C4-2B (cell line): Measurements from ENCODE around the gene NHLRC1.

Experiments
- CTCF ChIP-seq: fragments of 450-650 bp; conservative IDR thresholded peaks from 2 replicates; pipeline ENCODE4 v1.5.1; 2017; ENCODE audit warnings: mild to moderate bottlenecking
- ZFX ChIP-seq: fragments of 450-650 bp; IDR thresholded peaks from 2 replicates; pipeline ENCODE4 v1.6.1; 2017

DNA sequence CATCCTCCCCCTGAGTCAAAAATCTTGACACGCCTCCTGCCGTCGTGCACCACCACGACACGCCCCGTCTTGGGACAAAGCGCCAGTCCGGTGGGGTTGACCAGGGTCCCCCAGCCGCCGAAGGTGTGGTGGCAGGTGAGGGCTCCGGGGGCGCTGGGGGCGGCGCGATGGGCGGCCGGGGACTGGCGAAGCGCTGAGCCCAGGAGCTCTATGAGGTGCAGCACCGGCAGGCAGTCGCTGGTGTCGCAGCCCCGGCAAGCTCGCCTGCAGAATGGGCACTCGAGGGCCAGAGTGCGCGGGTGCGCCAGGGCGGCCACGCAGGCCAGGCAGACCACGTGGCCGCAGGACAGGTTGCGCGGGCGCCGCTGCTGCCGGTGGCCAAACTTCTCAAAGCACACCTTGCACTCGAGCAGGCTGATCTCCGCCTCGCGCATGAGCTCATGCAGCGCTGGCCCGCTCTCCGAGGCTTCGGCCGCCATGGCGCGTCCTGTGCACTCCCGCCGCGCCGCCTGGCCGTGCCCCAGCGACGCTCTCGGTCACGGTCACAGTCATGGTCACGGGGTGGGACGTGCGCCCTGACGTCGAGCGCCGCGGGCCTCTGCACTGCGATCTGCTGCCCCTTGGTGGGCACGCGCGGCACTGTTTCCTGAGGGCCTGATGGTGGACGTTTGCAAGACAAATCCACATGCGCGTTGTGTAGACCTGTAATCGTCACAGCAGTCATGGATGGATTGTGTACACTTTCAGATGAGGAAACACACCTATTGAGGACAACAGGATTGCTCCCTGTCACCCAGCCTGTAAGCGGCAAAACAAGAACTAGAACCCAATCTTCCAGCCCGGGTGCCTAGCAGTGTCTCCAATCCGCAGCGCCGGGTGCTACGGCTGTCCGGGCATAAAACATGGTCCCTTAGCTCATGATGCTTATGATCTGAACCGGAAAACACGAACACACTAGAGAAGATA lies at the start of gene NHLRC1:
- TF ChIP-seq CTCF (peak; percentile 89), ZFX (peak; percentile 40; the same call in 1 of the 2 replicates)
